Progenitor cell of endocrine pancreas (in vitro differentiated cells): ENCODE data around the gene ARHGEF1. TPM values are rescaled to one million over a fixed set of nuclear protein-coding genes. Genes with fewer than 3 reads are reported as not detected.
A peak's percentile ranks its signal among the peaks of the same experiment; 100 is the strongest.

Source experiments
- DNase-seq: peaks from one replicate; pipeline ENCODE4 v3.0.0; 2021; ENCODE audit warnings: low spot score; ENCODE audit not compliant: unreplicated experiment
- H3K27ac Mint-ChIP-seq: 2 replicates; pipeline ENCODE4 v1.8.0; 2021; ENCODE audit warnings: mild to moderate bottlenecking, moderate library complexity, mixed read lengths
- H3K27me3 Mint-ChIP-seq: 2 replicates; pipeline ENCODE4 v1.8.0; 2021; ENCODE audit warnings: mixed read lengths
- H3K36me3 Mint-ChIP-seq: 2 replicates; pipeline ENCODE4 v1.8.0; 2022; ENCODE audit warnings: mixed read lengths; ENCODE audit not compliant: insufficient read depth
- H3K4me1 Mint-ChIP-seq: 2 replicates; pipeline ENCODE4 v1.8.0; 2021; ENCODE audit warnings: low read depth, mixed read lengths
- H3K4me3 Mint-ChIP-seq: 2 replicates; pipeline ENCODE4 v1.8.0; 2021; ENCODE audit warnings: low read depth, mild to moderate bottlenecking, moderate library complexity, mixed read lengths
- H3K9me3 Mint-ChIP-seq: 2 replicates; pipeline ENCODE4 v1.8.0; 2021; ENCODE audit warnings: low read depth, mixed read lengths
- long read RNA-seq: library from polyadenylated mRNA; unstranded; transcript quantifications from one replicate; pipeline ENCODE4 v2.0.0, GENCODE V29; 2020
- total RNA-seq: library from RNA; stranded (reverse); gene quantifications from 2 replicates; pipeline ENCODE4 v1.2.1, GENCODE V29; 2021
- TF ChIP-seq, protein P1 (sequence below): fragments of 200-600 bp; sonication (generic); IDR thresholded peaks from one replicate; pipeline ENCODE4 v1.5.0; 2021; ENCODE audit warnings: antibody characterized with exemption, mild to moderate bottlenecking; ENCODE audit not compliant: unreplicated experiment

The ARHGEF1 gene, protein sequence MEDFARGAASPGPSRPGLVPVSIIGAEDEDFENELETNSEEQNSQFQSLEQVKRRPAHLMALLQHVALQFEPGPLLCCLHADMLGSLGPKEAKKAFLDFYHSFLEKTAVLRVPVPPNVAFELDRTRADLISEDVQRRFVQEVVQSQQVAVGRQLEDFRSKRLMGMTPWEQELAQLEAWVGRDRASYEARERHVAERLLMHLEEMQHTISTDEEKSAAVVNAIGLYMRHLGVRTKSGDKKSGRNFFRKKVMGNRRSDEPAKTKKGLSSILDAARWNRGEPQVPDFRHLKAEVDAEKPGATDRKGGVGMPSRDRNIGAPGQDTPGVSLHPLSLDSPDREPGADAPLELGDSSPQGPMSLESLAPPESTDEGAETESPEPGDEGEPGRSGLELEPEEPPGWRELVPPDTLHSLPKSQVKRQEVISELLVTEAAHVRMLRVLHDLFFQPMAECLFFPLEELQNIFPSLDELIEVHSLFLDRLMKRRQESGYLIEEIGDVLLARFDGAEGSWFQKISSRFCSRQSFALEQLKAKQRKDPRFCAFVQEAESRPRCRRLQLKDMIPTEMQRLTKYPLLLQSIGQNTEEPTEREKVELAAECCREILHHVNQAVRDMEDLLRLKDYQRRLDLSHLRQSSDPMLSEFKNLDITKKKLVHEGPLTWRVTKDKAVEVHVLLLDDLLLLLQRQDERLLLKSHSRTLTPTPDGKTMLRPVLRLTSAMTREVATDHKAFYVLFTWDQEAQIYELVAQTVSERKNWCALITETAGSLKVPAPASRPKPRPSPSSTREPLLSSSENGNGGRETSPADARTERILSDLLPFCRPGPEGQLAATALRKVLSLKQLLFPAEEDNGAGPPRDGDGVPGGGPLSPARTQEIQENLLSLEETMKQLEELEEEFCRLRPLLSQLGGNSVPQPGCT
- 109 and 112 TPM in 2 replicates for total RNA-seq
- long read RNA-seq, transcript ARHGEF1-201 (29 exons, 3,171 nt), result major isoform, 6 of 12 reads
- long read RNA-seq, partial matches to known transcripts, result 4 of 12 reads
- long read RNA-seq, other reads (novel, unspliced or antisense), result 2 of 12 reads

DNA sequence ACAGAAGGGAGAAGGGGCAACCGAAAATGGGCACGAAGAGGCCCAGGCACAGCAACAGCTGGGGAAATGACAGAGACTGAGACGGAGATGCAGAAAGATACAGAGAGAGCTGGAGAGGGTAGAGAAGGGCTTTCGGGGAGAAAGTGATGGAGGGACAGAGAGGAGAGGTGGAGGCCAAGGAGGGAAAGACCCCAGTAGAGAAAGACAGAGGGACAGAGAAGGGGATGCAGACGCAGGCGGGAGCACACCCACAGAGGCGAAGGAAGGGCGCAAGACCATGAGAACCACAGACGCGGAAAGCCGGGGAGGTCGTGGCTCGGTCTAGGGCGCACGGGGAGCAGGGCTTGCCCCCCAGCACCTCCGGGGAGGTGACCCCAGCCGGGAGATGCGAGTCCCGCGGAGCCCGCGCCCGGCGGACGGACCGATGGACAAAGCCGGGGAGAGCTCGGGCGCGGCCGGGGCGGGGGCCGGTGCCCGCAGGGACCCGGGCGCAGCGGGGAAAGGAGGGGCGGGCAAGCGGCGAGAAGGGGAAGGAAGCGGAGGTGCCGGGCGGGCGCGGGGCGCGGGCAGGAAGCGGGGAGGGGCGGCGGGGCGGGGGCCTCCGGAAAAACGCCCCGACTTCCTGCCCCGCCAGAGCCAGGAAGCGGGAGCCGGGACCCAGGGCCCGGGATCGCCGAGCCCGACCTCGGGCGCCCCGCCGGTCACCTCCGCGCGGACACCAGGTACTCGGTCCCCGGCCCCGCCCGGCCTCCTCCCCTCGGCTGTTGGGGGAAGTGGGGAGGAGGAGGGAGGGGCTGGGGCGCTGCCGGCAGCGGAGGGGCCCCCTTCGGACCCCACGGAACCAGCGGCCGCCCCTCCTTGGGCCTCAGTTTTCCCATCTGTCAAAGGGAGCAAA lies at the start of gene ARHGEF1:
TSS of gene ARHGEF1 (plus strand) at position 617 of the 895 bp plus-strand sequence. CDS start 4,899 bp downstream, outside the sequence.
- Mint-ChIP-seq H3K27ac (peak within 1 kb of the TSS; percentile 95), H3K4me3 (peak within 1 kb of the TSS; percentile 83), H3K36me3 (no peaks in the 10 kb centered on the region), H3K9me3 (no peaks in the 10 kb centered on the region), H3K27me3 (peaks cover 27% of the 10 kb centered on the region), H3K4me1 (peaks cover 22% of the 10 kb centered on the region)
- DNase-seq, result no peak
- TF ChIP-seq, protein P1, sequence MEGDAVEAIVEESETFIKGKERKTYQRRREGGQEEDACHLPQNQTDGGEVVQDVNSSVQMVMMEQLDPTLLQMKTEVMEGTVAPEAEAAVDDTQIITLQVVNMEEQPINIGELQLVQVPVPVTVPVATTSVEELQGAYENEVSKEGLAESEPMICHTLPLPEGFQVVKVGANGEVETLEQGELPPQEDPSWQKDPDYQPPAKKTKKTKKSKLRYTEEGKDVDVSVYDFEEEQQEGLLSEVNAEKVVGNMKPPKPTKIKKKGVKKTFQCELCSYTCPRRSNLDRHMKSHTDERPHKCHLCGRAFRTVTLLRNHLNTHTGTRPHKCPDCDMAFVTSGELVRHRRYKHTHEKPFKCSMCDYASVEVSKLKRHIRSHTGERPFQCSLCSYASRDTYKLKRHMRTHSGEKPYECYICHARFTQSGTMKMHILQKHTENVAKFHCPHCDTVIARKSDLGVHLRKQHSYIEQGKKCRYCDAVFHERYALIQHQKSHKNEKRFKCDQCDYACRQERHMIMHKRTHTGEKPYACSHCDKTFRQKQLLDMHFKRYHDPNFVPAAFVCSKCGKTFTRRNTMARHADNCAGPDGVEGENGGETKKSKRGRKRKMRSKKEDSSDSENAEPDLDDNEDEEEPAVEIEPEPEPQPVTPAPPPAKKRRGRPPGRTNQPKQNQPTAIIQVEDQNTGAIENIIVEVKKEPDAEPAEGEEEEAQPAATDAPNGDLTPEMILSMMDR, result no peak

DNA sequence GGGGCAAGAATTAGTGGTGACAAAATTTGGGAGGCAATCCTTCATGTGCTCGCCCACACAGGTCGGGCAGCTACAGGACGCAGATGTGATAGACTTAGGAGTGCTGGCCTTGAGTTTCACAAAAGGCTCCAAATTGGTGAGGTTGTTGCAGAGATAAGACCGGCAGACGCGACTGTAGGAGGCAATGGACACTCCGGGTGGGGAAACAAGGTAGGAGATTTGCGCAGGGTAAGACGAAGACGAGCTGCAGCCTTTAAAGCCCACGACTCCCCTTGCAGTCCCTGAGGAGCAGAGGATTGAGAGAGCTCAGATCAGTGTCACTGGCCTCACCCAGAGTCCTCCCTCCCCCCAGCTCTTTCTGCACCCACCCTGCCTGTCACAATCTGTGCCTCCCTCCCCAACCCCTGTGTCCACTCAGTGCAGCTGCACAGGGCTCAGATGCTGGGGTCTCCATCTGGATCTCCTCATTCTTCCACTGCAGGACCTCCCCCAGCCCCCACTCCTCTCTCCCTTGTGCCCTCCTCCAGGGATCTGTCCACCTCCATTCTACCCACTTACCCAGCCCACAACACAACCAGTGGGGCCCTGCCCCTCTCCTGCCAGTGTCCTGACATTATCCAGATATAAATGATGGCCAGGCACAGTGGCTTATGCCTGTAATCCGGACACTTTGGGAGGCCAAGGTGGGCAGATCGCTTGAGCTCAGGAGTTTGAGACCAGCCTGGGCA lies 44.8 kb upstream of the ARHGEF1 start:
- Mint-ChIP-seq H3K27ac (no peak overlapping the region), H3K4me3 (no peak overlapping the region), H3K36me3 (no peaks in the 10 kb centered on the region), H3K27me3 (peaks cover 32% of the 10 kb centered on the region), H3K4me1 (no peaks in the 10 kb centered on the region), H3K9me3 (no peaks in the 10 kb centered on the region)
- TF ChIP-seq, protein P1, result no peak
- no peak for DNase-seq

DNA sequence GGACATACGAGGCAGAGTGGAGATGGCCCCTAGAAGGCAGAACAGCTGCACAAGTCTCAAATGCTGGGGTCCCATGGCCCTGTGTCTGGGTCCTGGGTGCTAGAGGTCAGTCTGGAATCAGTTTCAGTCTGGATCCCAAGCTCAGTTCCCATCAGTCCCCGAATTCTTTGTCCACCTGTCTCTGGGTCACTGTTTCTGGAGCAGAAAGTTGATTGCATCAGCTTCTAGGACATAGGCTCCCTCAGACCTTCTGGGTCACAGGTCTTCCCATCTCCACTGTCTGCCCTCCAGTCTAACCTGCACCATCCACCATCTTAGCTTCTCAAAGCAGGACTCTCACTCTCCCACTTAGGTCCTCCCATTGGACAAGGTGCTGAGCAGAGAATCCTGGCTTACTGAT lies 43.8 kb upstream of the ARHGEF1 start:
- Mint-ChIP-seq H3K27me3 (peaks cover 40% of the 10 kb centered on the region), H3K27ac (no peak overlapping the region), H3K4me3 (no peak overlapping the region), H3K9me3 (no peaks in the 10 kb centered on the region), H3K4me1 (no peaks in the 10 kb centered on the region), H3K36me3 (no peaks in the 10 kb centered on the region)
- TF ChIP-seq, protein P1, result no peak
- DNase-seq, result no peak

DNA sequence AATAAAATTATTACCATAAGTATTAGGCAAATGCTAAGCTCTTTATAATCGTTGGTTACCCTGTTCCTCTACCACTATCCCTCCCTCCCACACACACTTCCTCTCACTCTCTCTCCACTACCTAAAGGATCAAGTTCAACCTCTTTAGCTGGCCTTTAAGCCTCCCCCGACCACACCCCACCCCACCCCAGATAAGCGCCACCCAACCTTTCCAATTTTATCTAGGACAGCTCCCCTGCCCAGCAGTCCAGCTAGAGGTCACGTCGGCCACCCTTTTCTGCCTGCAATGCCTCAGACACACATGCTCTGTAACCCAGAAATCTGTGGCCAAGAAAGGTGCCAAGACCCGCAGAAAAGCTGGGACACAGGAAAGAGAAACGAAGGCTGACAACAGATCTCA lies 39.6 kb upstream of the ARHGEF1 start:
- no peak overlapping the region for H3K27ac Mint-ChIP-seq
- no peak for DNase-seq
- H3K4me3 Mint-ChIP-seq, result no peak overlapping the region
- no peaks in the 10 kb centered on the region for H3K9me3 Mint-ChIP-seq
- TF ChIP-seq, protein P1, result no peak
- no peaks in the 10 kb centered on the region for H3K36me3 Mint-ChIP-seq
- H3K27me3 Mint-ChIP-seq, result peaks cover 28% of the 10 kb centered on the region
- no peaks in the 10 kb centered on the region for H3K4me1 Mint-ChIP-seq
